ENCODE data around the gene CAD. TPM values are rescaled to one million over a fixed set of nuclear protein-coding genes. Genes with fewer than 3 reads are reported as not detected.

The CAD gene
- total and polyA plus RNA-seq, 2 of the 4 experiments (the other 2 are of a cell fraction), result 12.9 to 38.7 TPM

GRCh38 chr2:27280826-27281225, 63.7 kb downstream of the CAD start:
- peak overlapping the region; percentile 27 for H2BK5ac ChIP-seq (ENCODE audit: low read depth, low read length, poor library complexity, severe bottlenecking)
- no peak overlapping the region for H3K4me3 ChIP-seq (ENCODE audit: insufficient read depth, low read depth, low read length)
- BruUV-seq (replicated peaks), result no TSS peak
- ChIA-PET POLR2A (ENCODE audit: unreplicated experiment) (no interaction called here), CTCF (interaction anchor here (1.2 to 4.1 kb wide), 5 partner anchors 10 to 22 kb away, joined by 3 to 34 read pairs (median 9); no protein-coding TSS in a partner anchor)
- no CpG with 5 or more reads among the region's 3 CpGs for WGBS, 2 experiments (ENCODE audit: extremely low coverage in 2 of 2, insufficient read length in 1 of 2)
- peak overlapping the region; percentile 47; the same call in 1 of the 2 replicates for H3K27ac ChIP-seq (ENCODE audit: insufficient read depth, low read length)
- dilution Hi-C loops (cut with HindIII; ENCODE audit: low sequenced_read_pairs, unreplicated experiment), result no loop called here
- no peak overlapping the region for H3K14ac ChIP-seq (replicated peaks; ENCODE audit: low read depth, low read length)
- peaks cover 9% of the 10 kb centered on the region for H3K27me3 ChIP-seq (ENCODE audit: control insufficient read depth, insufficient read depth, low read length)
- in situ Hi-C loops (cut with MboI; ENCODE audit: low sequenced_read_pairs), result loop anchor here (5.0 kb wide), 1 partner anchor 184 kb away; no protein-coding TSS in a partner anchor
- no peak for TF ChIP-seq CTCF (conservative IDR thresholded peaks at IDR 0.05; ENCODE audit: low read depth, low read length)
- no peak for TF ChIP-seq ELK1 (IDR thresholded peaks at IDR 0.05; ENCODE audit: borderline replicate concordance, low read depth, low read length)
- TF ChIP-seq CHD1 (IDR thresholded peaks at IDR 0.05; ENCODE audit: low read depth, low read length), result no peak
- TF ChIP-seq MXI1 (IDR thresholded peaks at IDR 0.05; ENCODE audit: borderline replicate concordance, low read depth, low read length), result no peak
- TF ChIP-seq BHLHE40 (IDR thresholded peaks at IDR 0.05; ENCODE audit: low read depth, low read length), result no peak
- TF ChIP-seq RAD21 (IDR thresholded peaks at IDR 0.05; ENCODE audit: low read length), result no peak
- no peak for TF ChIP-seq RFX5 (IDR thresholded peaks at IDR 0.05; ENCODE audit: low read depth, low read length)
- no peak for TF ChIP-seq NFE2L2 (IDR thresholded peaks at IDR 0.05; ENCODE audit: low read depth, low read length)
- TF ChIP-seq CEBPB (IDR thresholded peaks at IDR 0.05; ENCODE audit: low read depth, low read length), result no peak
- TF ChIP-seq MAFK (IDR thresholded peaks at IDR 0.05; ENCODE audit: low read depth, low read length), result no peak
- no peak for TF ChIP-seq FOS (IDR thresholded peaks at IDR 0.05; ENCODE audit: low read depth, low read length)
- TF ChIP-seq MAZ (IDR thresholded peaks at IDR 0.05; ENCODE audit: borderline replicate concordance, low read depth, low read length), result no peak
- TF ChIP-seq USF2 (IDR thresholded peaks at IDR 0.05; ENCODE audit: low read depth, low read length), result no peak
- no peak for TF ChIP-seq SMC3 (IDR thresholded peaks at IDR 0.05; ENCODE audit: low read depth, low read length)
- no peak for TF ChIP-seq RCOR1 (IDR thresholded peaks at IDR 0.05; ENCODE audit: insufficient replicate concordance, low read length)
- TF ChIP-seq POLR2A (IDR thresholded peaks at IDR 0.05; ENCODE audit: low read depth, low read length), result no peak
- H2AFZ ChIP-seq (replicated peaks; ENCODE audit: low read length, poor library complexity), result no peak overlapping the region
- 0 out of 2 replicates have a peak overlapping the region, but pooled peaks have one; percentile 16 for H2BK120ac ChIP-seq (ENCODE audit: low read depth, low read length)
- no peak overlapping the region for H3K9ac ChIP-seq (ENCODE audit: low read depth, low read length)
- peak overlapping the region; percentile 20; the same call in 1 of the 2 replicates for H2AK5ac ChIP-seq (ENCODE audit: low read depth, low read length)
- peaks cover 17% of the 10 kb centered on the region for H3K9me1 ChIP-seq (ENCODE audit: insufficient read depth, low read length)
- H3K36me3 ChIP-seq (ENCODE audit: control insufficient read depth, insufficient read depth, low read length), result no peaks in the 10 kb centered on the region
- no peak overlapping the region for H2BK15ac ChIP-seq (ENCODE audit: low read depth, low read length)
- no peak overlapping the region; the same call in 1 of the 2 replicates for H3K4ac ChIP-seq (ENCODE audit: low read depth, low read length)
- peak; percentile 19 for ATAC-seq (ENCODE audit: low read depth)
- H3K4me2 ChIP-seq (ENCODE audit: low read depth, low read length), result no peak overlapping the region
- no peaks in the 10 kb centered on the region for H3K9me3 ChIP-seq (ENCODE audit: control insufficient read depth, insufficient read depth, low read length)
- intact Hi-C loops (cut with micrococcal nuclease), result loop anchor here (1.0 to 2.0 kb wide), 3 partner anchors 12 to 182 kb away; partner anchors contain the start of genes ATRAID and SLC5A6
- no peaks in the 10 kb centered on the region for H3K79me1 ChIP-seq (ENCODE audit: low read depth in 1 of 2, low read length in 2 of 2)
- no peak overlapping the region for H3K23ac ChIP-seq (ENCODE audit: low read depth, low read length)
- DNase-seq, result no peak
- H2AK9ac ChIP-seq (replicated peaks; ENCODE audit: low read depth, low read length, poor library complexity), result no peak overlapping the region
- H4K5ac ChIP-seq (ENCODE audit: low read depth, low read length), result no peak overlapping the region
- no peak overlapping the region for H4K91ac ChIP-seq (ENCODE audit: insufficient read depth, low read depth, low read length)
- peaks cover 29% of the 10 kb centered on the region for H3K4me1 ChIP-seq (ENCODE audit: control insufficient read depth, insufficient read depth, low read length)
- H3K18ac ChIP-seq (ENCODE audit: low read depth, low read length), result no peak overlapping the region; the same call in 1 of the 2 replicates
- H4K8ac ChIP-seq (ENCODE audit: low read depth in 2 of 2, low read length in 2 of 2), result no peak overlapping the region
- H3K56ac ChIP-seq (ENCODE audit: extremely low read depth, insufficient read depth, low read length), result no peak overlapping the region
- no peaks in the 10 kb centered on the region for H4K20me1 ChIP-seq (ENCODE audit: insufficient read depth, low read length)
- H2BK20ac ChIP-seq (ENCODE audit: low read depth, low read length), result 0 out of 2 replicates have a peak overlapping the region, but pooled peaks have one; percentile 21

All from IMR-90 (cell line).